Stimulated activated memory B cell treated with anti-CD40 and anti-IgM and Interleukin-4, amounts not matched to agents 10 μg/mL and 1 μg/mL and 100 μg/mL, for 72 hours (primary cell): ENCODE results near the gene DLL1.

ENCODE experiments used
- ATAC-seq: fragments of 150-1000 bp; cut with Tn5 transposase; 2 replicates; pipeline ENCODE4 v1.10.0; 2021
- H3K27ac Mint-ChIP-seq: one replicate; pipeline ENCODE4 v1.8.0; 2022; ENCODE audit warnings: mild to moderate bottlenecking, mixed read lengths
- H3K27me3 Mint-ChIP-seq: one replicate; pipeline ENCODE4 v1.8.0; 2022; ENCODE audit warnings: mixed read lengths
- H3K36me3 Mint-ChIP-seq: one replicate; pipeline ENCODE4 v1.8.0; 2022; ENCODE audit warnings: mixed read lengths
- H3K4me1 Mint-ChIP-seq: one replicate; pipeline ENCODE4 v1.8.0; 2022; ENCODE audit warnings: mixed read lengths
- H3K4me3 Mint-ChIP-seq: one replicate; pipeline ENCODE4 v1.8.0; 2022; ENCODE audit warnings: mild to moderate bottlenecking, moderate library complexity, mixed read lengths
- H3K9me3 Mint-ChIP-seq: one replicate; pipeline ENCODE4 v1.8.0; 2022; ENCODE audit warnings: mixed read lengths

The DLL1 gene

DNA sequence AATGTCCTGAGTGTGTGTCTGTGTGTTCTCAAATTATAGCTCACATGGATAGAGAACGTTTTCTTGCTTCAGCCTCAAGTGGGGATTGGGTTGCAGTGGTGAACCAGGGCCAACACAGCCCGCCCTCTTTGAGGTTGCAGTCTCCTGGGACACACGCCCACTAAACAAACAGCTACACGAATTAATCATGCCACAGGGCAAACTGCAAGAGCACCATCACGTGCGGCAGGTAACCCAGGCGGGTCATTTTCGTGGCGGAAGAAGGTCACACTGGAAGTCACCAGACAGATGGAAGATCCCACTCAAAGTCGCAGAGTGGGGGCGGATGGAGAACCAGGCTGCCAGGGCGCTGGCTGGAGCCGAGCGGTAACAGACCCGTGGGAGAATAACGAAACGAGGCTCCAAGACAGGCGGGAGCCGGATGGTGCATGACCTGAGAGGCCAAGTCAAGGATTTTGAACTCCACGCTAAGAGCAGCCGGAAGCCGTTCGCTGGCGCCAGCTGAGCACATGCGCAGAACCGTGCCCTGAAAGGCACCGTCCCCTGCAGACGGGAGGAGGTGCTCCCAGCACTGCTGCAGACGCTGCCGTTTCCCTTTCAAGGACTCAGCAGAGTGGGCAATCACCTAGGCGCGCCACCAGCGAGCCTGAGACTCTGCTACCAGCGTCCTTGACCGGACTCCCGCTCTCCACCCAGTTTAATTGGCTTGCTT lies 10.7 kb downstream of the DLL1 start:
- no peaks in the 10 kb centered on the region for H3K9me3 Mint-ChIP-seq

DNA sequence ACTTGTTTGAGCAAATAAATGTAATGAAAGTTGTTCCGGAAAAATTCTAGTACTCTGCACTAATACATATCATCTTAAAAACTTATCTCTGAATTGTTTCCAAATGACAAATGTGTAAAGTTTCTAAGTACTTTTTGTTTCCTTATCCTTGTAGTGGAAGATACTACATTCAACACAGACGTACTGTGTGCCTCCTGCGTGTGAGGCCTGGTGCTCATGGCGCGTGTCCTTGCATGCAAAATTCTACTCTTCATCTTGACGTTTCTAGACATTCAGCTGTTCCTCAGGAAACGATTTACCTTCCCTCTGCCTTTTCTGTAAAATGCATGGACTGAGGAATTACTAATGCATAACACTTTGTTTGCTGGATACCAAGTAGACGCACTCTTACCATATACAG lies 11.5 kb downstream of the DLL1 start:
- H3K36me3 Mint-ChIP-seq, result no peaks in the 10 kb centered on the region
- no peaks in the 10 kb centered on the region for H3K9me3 Mint-ChIP-seq
- ATAC-seq, result no peak
- H3K27me3 Mint-ChIP-seq, result peaks cover 8% of the 10 kb centered on the region
- H3K4me1 Mint-ChIP-seq, result peaks cover 5% of the 10 kb centered on the region
- H3K27ac Mint-ChIP-seq, result no peak overlapping the region
- H3K4me3 Mint-ChIP-seq, result no peak overlapping the region

More for the DNA sequence above, 10.7 kb downstream of the DLL1 start:
- ATAC-seq, result peak; percentile 80
- Mint-ChIP-seq H3K4me1 (peaks cover 5% of the 10 kb centered on the region), H3K36me3 (no peaks in the 10 kb centered on the region), H3K27ac (peak overlapping the region; percentile 64), H3K27me3 (peaks cover 12% of the 10 kb centered on the region), H3K4me3 (peak overlapping the region; percentile 71)

DNA sequence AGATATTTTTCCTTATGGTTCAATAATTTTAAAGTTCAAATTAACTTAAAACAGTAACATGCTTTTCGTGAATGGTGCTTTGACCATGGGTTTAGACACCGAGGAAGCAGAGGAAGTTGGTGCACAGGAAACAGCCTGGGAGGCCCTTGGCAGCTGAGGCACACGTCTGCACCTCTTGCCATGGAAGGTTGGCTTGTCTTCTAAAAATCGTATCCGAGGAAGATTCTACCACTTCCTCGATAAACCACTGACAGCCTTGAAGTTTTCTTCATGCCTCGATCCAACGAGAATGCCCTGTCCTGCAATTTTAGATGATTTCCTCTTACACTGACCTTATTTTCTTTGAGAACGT lies 12.2 kb downstream of the DLL1 start:
- ATAC-seq, result no peak
- no peak overlapping the region for H3K4me3 Mint-ChIP-seq
- H3K36me3 Mint-ChIP-seq, result no peaks in the 10 kb centered on the region
- H3K4me1 Mint-ChIP-seq, result peaks cover 5% of the 10 kb centered on the region
- H3K27me3 Mint-ChIP-seq, result peaks cover 8% of the 10 kb centered on the region
- H3K27ac Mint-ChIP-seq, result no peak overlapping the region
- H3K9me3 Mint-ChIP-seq, result no peaks in the 10 kb centered on the region

DNA sequence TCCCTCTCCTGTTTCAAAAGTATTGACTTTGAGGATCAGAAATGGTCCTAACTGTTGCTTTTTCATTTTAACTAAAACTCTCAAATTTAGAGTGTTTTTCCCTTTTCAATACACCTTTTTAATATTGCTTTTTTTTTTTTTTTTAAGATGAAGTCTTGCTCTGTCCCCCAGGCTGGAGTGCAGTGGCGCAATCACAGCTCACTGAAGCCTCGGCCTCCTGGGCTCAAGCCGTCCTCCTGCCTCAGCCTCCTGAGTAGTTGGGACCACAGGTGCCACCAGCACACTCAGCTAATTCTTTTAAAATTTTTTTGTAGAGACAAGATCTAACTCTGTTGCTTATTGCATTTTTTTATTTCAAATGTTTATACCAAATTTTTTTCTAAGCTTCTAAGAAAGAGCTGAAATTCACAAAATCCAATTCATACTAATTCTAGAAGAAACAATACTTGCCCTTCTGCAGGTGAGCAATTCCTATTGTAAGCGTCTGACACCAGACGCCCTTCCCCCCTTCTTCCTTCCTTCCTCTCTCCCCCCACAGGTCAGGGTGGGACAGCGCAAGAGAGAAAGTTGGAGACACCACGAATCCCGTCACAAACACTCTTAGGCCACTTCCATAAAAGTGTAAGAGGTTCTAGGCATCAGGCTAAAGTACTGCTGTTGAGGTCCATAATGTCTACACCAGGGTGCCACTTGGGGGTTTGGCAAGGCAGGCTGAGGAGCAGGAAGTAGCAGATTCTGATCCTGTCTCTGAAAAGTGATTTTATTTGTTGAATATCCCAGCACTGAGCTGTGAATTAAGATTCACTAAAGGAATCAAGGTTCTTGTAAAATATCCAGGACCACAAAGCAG lies 12.8 kb downstream of the DLL1 start:
- Mint-ChIP-seq H3K27me3 (peaks cover 8% of the 10 kb centered on the region), H3K9me3 (no peaks in the 10 kb centered on the region), H3K4me1 (peaks cover 5% of the 10 kb centered on the region), H3K36me3 (no peaks in the 10 kb centered on the region), H3K27ac (no peak overlapping the region), H3K4me3 (no peak overlapping the region)
- ATAC-seq, result no peak

DNA sequence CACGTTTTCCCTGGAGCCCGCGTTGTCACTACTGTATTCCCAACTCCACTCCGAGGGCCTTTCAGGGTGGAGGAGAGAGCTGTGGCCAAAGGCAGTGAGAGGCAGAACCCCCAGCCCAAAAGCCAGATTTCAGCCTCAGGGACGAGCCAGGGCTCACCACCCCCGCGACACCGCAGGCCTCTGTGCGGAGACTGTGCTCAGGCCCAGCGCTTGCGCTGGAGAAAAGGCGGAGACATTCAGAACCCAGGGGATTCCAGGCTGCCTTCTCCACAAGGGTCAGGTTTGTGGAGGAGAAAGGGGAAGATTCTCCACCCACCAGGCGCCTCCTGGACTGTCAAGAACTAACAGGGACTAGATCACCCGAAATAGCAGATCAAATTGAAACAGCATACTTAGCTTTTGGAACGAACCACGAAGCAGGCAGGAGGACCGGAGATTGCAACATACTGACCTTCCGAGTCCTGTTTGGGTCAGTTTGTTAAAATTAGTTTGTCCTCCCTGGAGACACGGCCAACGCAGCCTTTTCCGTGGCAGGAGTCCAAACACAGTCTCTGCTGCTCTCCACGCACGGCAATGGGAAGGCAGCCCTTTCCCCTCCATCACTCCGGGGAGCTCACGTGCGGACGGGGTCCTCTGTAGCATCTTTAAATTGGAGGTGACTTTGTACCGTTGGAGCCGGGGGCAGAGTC lies 14.4 kb downstream of the DLL1 start:
- ATAC-seq, result no peak
- H3K36me3 Mint-ChIP-seq, result no peaks in the 10 kb centered on the region
- H3K27ac Mint-ChIP-seq, result no peak overlapping the region
- no peaks in the 10 kb centered on the region for H3K9me3 Mint-ChIP-seq
- H3K4me3 Mint-ChIP-seq, result no peak overlapping the region
- H3K4me1 Mint-ChIP-seq, result peaks cover 19% of the 10 kb centered on the region
- peaks cover 8% of the 10 kb centered on the region for H3K27me3 Mint-ChIP-seq

DNA sequence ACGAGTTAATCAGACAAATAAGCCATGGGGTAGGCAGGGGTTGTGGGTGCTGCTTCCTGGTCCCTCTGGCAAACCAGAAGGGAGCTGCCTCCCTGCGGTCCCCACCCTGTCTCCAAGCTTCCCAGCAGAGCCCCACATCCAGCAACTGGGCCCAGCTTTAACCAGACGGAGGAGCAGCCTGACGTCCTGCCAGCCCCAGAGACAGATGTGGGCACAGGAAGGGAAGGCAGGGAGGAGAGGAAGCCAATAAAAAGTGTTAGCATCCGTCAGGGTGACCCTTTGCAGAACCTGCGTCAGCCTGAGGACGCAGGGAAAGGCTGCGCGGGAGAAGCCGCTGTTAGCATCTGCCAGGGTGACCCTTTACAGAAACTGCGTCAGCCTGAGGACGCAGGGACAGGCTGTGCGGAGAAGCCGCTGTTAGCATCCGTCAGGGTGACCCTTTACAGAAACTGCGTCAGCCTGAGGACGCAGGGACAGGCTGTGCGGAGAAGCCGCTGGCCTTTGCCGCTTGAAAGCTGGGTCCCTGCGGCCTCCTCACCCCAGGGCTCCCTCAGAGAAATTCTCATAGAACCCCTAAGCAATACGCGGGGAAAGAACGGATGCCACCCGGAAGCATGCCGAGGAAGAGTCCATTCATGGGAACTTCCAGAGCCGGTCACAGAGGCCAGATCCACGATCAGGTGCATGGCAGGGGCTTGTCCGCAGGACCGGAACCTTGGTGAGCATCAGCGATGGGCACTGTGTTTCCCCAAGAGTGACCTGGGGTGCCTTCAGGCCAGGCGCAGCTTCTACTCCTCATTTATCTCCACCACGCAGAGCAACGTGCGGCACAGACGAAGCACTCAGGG lies 15.9 kb downstream of the DLL1 start:
- H3K9me3 Mint-ChIP-seq, result no peaks in the 10 kb centered on the region
- ATAC-seq, result no peak
- H3K4me1 Mint-ChIP-seq, result peaks cover 24% of the 10 kb centered on the region
- H3K27me3 Mint-ChIP-seq, result peaks cover 4% of the 10 kb centered on the region
- no peak overlapping the region for H3K4me3 Mint-ChIP-seq
- H3K27ac Mint-ChIP-seq, result no peak overlapping the region
- no peaks in the 10 kb centered on the region for H3K36me3 Mint-ChIP-seq

DNA sequence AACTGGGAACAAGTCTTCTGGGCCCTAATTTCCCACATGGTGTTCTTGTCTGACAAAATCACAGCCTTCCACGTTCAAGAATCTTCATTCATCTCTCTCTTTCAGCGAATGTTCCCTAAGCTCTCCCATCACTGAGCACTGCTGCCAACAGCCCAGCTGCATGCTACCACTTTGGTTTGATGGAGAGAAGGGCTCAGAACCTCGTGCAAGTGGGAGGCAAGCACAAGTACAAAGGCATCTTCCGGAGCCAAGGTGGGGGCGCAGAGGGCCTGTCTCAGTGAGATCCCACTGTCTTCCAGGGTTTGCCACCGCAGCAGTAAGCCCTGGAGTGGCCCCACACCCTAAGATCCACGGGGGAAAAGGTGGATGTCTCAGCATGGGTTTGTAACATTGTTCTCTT lies 17.2 kb downstream of the DLL1 start:
- Mint-ChIP-seq H3K36me3 (no peaks in the 10 kb centered on the region), H3K4me3 (no peak overlapping the region), H3K27ac (no peak overlapping the region), H3K27me3 (no peaks in the 10 kb centered on the region), H3K9me3 (no peaks in the 10 kb centered on the region), H3K4me1 (peaks cover 21% of the 10 kb centered on the region)
- ATAC-seq, result no peak

DNA sequence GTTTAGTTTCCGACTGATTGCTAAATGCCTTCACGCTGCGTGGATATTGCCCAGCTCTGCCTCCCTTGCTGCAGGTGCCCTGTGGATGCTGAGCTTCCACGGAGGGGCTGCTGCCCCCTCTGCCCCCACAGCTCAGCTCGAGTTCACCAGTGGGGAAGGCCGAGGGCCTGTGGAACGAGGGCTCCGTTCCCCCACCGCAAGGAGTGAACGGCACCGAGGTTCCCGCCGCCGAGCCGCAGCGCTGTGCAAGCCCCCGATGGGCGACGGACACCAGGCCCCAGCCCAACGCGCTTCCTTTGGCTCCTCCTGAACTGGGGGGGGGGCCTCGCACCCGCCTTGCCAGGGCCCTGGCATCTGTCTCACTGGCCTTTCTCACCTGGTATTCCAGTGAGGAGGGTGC lies 17.7 kb downstream of the DLL1 start:
- Mint-ChIP-seq H3K27me3 (no peaks in the 10 kb centered on the region), H3K27ac (no peak overlapping the region)
- no peak for ATAC-seq

DNA sequence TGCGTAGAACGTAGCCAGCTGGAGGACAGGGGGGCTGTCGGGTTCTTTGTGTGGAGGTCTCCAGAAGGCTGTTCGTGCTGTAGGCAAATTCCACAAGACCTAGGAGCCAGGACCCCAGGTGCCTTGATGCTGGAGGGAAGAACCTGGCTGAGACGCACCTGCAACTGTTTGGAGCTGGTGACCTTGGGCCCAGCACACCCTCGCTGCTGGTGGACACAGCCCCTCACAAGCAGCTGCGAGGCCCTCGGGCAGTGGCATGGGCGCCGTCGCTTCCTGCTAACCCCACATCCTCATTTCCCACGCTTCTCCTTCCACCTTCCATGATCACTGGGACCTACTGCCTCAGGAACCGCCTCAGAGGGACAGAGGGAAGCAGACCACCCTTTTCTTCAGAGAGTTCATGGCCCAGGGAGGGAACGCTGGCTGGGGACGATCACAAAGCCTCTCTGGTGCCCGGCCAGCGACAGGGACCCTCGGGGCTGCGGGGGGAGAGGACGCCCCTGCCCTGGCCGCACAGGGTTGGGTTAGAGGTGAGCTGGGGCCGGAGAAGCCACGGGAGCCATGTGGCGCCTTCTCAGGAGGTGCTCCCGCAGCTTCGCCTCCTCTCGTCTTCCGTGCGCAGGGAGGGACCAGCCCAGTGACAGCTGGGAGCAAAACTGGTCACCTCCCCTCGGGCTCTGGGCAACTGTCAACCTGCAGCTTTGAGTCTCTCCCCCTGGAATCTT lies 18.4 kb downstream of the DLL1 start:
- no peaks in the 10 kb centered on the region for H3K27me3 Mint-ChIP-seq
- peak overlapping the region; percentile 89 for H3K27ac Mint-ChIP-seq
- no peaks in the 10 kb centered on the region for H3K9me3 Mint-ChIP-seq
- H3K4me1 Mint-ChIP-seq, result peaks cover 21% of the 10 kb centered on the region
- no peaks in the 10 kb centered on the region for H3K36me3 Mint-ChIP-seq
- no peak for ATAC-seq
- H3K4me3 Mint-ChIP-seq, result peak overlapping the region; percentile 83

More for the DNA sequence above, 17.7 kb downstream of the DLL1 start:
- H3K4me1 Mint-ChIP-seq, result peaks cover 21% of the 10 kb centered on the region
- no peaks in the 10 kb centered on the region for H3K36me3 Mint-ChIP-seq
- no peaks in the 10 kb centered on the region for H3K9me3 Mint-ChIP-seq
- no peak overlapping the region for H3K4me3 Mint-ChIP-seq

DNA sequence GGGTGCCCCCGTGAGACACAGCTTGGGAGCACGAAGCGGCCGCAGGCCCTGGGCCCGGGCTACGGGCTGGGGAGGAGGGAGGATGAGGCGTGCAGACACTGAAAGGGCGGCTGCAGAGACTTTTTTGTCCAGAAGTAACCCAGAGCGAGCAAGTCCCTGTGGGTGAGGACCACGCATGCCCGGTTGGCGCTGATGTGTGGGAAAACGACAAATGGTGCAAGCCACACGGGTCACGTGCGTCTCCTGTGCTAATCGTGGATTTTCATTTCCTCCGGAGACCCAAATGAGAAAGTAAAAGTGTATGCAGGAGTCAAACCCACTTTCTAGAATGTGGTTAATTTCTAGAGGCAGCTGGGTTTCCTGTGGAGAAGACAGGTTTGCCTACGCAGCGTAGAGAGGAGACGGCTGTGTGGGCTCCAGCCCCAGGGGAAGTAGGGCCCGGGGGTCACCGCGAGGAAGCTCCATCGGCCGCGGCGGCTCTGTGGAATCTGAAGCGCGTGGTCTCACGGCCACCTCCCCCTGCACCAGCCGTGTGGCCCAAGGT lies 19.0 kb downstream of the DLL1 start:
- no peaks in the 10 kb centered on the region for H3K9me3 Mint-ChIP-seq
- peaks cover 21% of the 10 kb centered on the region for H3K4me1 Mint-ChIP-seq
- no peaks in the 10 kb centered on the region for H3K27me3 Mint-ChIP-seq
- peak overlapping the region; percentile 89 for H3K27ac Mint-ChIP-seq
- H3K36me3 Mint-ChIP-seq, result no peaks in the 10 kb centered on the region
- peak overlapping the region; percentile 83 for H3K4me3 Mint-ChIP-seq
- ATAC-seq, result peak; percentile 91

DNA sequence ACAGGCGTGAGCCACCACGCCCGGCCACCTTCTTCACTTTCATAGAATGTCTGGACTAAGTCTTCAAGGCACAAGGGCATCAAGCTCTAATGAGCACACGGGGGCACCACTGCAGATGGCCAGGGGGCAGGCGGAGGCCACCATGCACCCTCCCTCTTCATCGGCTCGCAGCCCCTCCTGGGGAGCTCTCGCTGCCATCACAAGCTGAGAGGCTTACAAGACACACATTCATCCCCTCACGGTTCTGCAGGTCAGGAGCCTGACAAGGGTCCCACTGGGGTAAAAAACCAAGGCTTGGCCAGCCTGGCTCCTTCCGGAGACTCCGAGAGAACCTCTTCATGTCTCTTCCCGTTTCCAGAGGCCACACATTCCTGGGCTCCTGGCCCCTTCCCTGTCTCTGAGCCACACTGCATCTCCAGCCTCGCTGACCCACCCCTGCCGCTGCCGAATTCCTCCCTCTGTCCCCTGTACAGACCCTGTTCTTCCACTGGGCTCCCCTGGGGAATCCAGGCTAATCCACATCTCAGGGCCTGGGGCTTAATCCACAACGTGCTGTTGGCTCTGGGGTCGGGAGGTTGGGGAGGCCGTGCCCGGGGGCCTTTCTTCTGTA lies 19.8 kb downstream of the DLL1 start:
- peak overlapping the region; percentile 83 for H3K4me3 Mint-ChIP-seq
- no peaks in the 10 kb centered on the region for H3K36me3 Mint-ChIP-seq
- peak overlapping the region; percentile 89 for H3K27ac Mint-ChIP-seq
- peaks cover 21% of the 10 kb centered on the region for H3K4me1 Mint-ChIP-seq
- H3K27me3 Mint-ChIP-seq, result no peaks in the 10 kb centered on the region
- no peak for ATAC-seq
- H3K9me3 Mint-ChIP-seq, result no peaks in the 10 kb centered on the region

DNA sequence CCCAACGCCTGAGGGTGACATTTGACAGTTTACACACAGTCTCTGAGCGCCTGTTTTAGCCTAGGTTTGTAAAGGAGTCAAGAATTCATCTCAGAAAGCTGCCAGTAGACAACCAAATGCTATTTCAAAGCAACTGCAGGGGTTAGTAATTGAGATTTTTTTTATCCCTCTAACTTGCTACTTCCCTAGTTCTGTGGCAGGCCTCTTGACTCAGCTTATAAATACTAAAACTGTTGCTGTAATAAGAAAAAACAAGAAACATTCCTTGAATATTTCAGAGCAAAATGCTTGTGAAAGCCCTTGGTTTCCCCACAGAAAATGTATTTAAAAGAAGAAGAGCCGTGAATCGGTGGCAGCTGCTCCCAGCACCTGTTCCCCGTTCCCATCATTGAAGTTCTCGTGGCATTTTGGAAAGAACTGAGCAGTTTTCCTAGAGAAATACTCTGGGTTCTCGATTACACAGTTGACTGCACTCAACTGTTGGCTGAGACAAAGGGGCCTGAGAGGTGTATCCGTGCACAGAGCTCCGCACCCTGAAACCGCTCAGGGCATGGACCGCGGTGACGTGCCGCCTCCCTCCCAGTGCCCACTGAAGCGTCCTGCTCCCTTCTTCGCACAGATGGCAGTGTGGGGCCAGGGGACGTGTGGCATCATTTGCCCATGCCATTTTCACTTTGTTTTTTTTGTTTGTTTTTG lies 20.9 kb downstream of the DLL1 start:
- no peaks in the 10 kb centered on the region for H3K9me3 Mint-ChIP-seq
- peaks cover 21% of the 10 kb centered on the region for H3K4me1 Mint-ChIP-seq
- H3K27ac Mint-ChIP-seq, result no peak overlapping the region
- peaks cover 6% of the 10 kb centered on the region for H3K27me3 Mint-ChIP-seq
- H3K36me3 Mint-ChIP-seq, result no peaks in the 10 kb centered on the region
- no peak overlapping the region for H3K4me3 Mint-ChIP-seq
- no peak for ATAC-seq

DNA sequence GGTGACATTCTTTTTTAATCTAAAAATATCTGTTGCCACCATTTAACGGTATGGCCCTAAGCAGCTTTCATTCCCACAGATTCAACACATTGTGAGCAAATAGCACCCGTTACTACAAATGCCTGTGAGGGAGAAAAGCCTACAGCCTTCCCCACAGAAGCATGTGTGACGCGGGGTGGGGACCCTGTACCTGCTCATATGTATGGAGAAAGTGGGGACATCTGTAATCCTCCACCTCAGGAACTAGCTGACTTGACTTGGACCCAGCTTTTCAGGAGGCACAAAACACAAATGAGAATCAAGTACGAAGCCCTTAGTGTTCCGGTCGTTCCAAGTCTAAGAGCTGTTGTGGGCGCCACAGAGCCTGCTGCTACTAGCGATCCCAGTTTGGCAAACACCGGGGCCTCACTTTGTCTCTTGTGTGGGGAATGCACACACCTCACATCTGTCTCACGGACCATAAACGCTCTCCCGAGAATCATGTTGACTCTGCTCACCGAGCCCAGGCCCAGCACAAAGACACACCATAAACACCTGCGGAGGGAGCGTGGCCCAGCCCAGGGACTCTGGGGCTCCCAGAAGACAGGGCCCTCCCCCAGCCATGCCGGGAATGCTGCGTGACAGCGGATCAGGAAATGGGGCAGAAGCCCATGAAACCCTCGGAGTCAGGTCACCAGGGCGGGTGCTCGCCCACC lies 21.6 kb downstream of the DLL1 start:
- no peak overlapping the region for H3K4me3 Mint-ChIP-seq
- H3K27me3 Mint-ChIP-seq, result peaks cover 6% of the 10 kb centered on the region
- H3K27ac Mint-ChIP-seq, result no peak overlapping the region
- H3K4me1 Mint-ChIP-seq, result peaks cover 21% of the 10 kb centered on the region
- no peaks in the 10 kb centered on the region for H3K9me3 Mint-ChIP-seq
- ATAC-seq, result no peak
- no peaks in the 10 kb centered on the region for H3K36me3 Mint-ChIP-seq
